ENCODE measurements around the gene CFAP69.
A peak's percentile ranks its signal among the peaks of the same experiment; 100 is the strongest.

The CFAP69 gene

GRCh38 chr7:90262438-90262837 is 17.5 kb downstream of the CFAP69 start:
- no peak for DNase-seq (ENCODE audit: low read depth)
- no peak overlapping the region for H3K4me3 ChIP-seq (ENCODE audit: low read depth, low read length)

GRCh38 chr7:90266808-90267207 is 21.8 kb downstream of the CFAP69 start:
- peak; percentile 65 for DNase-seq (ENCODE audit: low read depth)
- H3K4me3 ChIP-seq (ENCODE audit: low read depth, low read length): no peak overlapping the region

- no peak for DNase-seq (ENCODE audit: low read depth)
- H3K4me3 ChIP-seq (ENCODE audit: low read depth, low read length): no peak overlapping the region
Measured at GRCh38 chr7:90267263-90267858, 22.4 kb downstream of the CFAP69 start.

- DNase-seq (ENCODE audit: low read depth): no peak
- no peak overlapping the region for H3K4me3 ChIP-seq (ENCODE audit: low read depth, low read length)
Measured at GRCh38 chr7:90269163-90269562, 24.2 kb downstream of the CFAP69 start.

- DNase-seq (ENCODE audit: low read depth): no peak
- H3K4me3 ChIP-seq (ENCODE audit: low read depth, low read length): no peak overlapping the region
Measured at GRCh38 chr7:90270431-90271178, 25.6 kb downstream of the CFAP69 start.

GRCh38 chr7:90271753-90272152 is 26.8 kb downstream of the CFAP69 start:
- DNase-seq (ENCODE audit: low read depth): peak; percentile 50

GRCh38 chr7:90272242-90272641 is 27.3 kb downstream of the CFAP69 start:
- no peak overlapping the region for H3K4me3 ChIP-seq (ENCODE audit: low read depth, low read length)
- no peak for DNase-seq (ENCODE audit: low read depth)

More at GRCh38 chr7:90271753-90272152, 26.8 kb downstream of the CFAP69 start:
- no peak overlapping the region for H3K4me3 ChIP-seq (ENCODE audit: low read depth, low read length)

- no peak for DNase-seq (ENCODE audit: low read depth)
- no peak overlapping the region for H3K4me3 ChIP-seq (ENCODE audit: low read depth, low read length)
Measured at GRCh38 chr7:90274161-90274560, 29.2 kb downstream of the CFAP69 start.

- DNase-seq (ENCODE audit: low read depth): no peak
Measured at GRCh38 chr7:90276033-90276728, 31.2 kb downstream of the CFAP69 start.

GRCh38 chr7:90288154-90288553 is 43.2 kb downstream of the CFAP69 start:
- H3K4me3 ChIP-seq (ENCODE audit: low read depth, low read length): no peak overlapping the region
- no peak for DNase-seq (ENCODE audit: low read depth)

More at GRCh38 chr7:90276033-90276728, 31.2 kb downstream of the CFAP69 start:
- H3K4me3 ChIP-seq (ENCODE audit: low read depth, low read length): no peak overlapping the region

- DNase-seq (ENCODE audit: low read depth): no peak
- H3K4me3 ChIP-seq (ENCODE audit: low read depth, low read length): no peak overlapping the region
Measured at GRCh38 chr7:90290244-90291113, 45.5 kb downstream of the CFAP69 start.

GRCh38 chr7:90298145-90299038 is 53.4 kb downstream of the CFAP69 start:
- peak; percentile 42 for DNase-seq (ENCODE audit: low read depth)
- no peak overlapping the region for H3K4me3 ChIP-seq (ENCODE audit: low read depth, low read length)

GRCh38 chr7:90303241-90303640 is 58.3 kb downstream of the CFAP69 start:
- no peak for DNase-seq (ENCODE audit: low read depth)

GRCh38 chr7:90309872-90310271 is 64.9 kb downstream of the CFAP69 start:
- no peak overlapping the region for H3K4me3 ChIP-seq (ENCODE audit: low read depth, low read length)

More at GRCh38 chr7:90303241-90303640, 58.3 kb downstream of the CFAP69 start:
- no peak overlapping the region for H3K4me3 ChIP-seq (ENCODE audit: low read depth, low read length)

GRCh38 chr7:90311175-90311574 is 66.2 kb downstream of the CFAP69 start:
- DNase-seq (ENCODE audit: low read depth): no peak

More at GRCh38 chr7:90309872-90310271, 64.9 kb downstream of the CFAP69 start:
- no peak for DNase-seq (ENCODE audit: low read depth)

GRCh38 chr7:90312745-90313144 is 67.8 kb downstream of the CFAP69 start:
- no peak for DNase-seq (ENCODE audit: low read depth)
- no peak overlapping the region for H3K4me3 ChIP-seq (ENCODE audit: low read depth, low read length)

More at GRCh38 chr7:90311175-90311574, 66.2 kb downstream of the CFAP69 start:
- no peak overlapping the region for H3K4me3 ChIP-seq (ENCODE audit: low read depth, low read length)

GRCh38 chr7:90313907-90314306 is 68.9 kb downstream of the CFAP69 start:
- H3K4me3 ChIP-seq (ENCODE audit: low read depth, low read length): no peak overlapping the region
- no peak for DNase-seq (ENCODE audit: low read depth)

- H3K4me3 ChIP-seq (ENCODE audit: low read depth, low read length): no peak overlapping the region
- no peak for DNase-seq (ENCODE audit: low read depth)
Measured at GRCh38 chr7:90320014-90320413, 75.0 kb downstream of the CFAP69 start.

Measured in skeletal muscle cell (primary cell).